Fibroblast of the aortic adventitia (primary cell): ENCODE results near the gene TBC1D4. TPM values are rescaled to one million over a fixed set of nuclear protein-coding genes. Genes with fewer than 3 reads are reported as not detected.

ENCODE experiments used
- DNase-seq: peaks from one replicate; pipeline ENCODE4 v3.0.0-alpha.2; 2010; ENCODE audit warnings: low read depth
- H3K4me3 ChIP-seq: 2 replicates; pipeline ENCODE4 v1.5.1; 2011; ENCODE audit warnings: low read depth, mild to moderate bottlenecking, control low read depth, low read length, moderate library complexity
- CTCF ChIP-seq: IDR thresholded peaks from 2 replicates; pipeline ENCODE4 v1.5.1; 2011; ENCODE audit warnings: mild to moderate bottlenecking, low read length, control low read depth, inconsistent platforms; ENCODE audit not compliant: insufficient read depth
- total RNA-seq: library from RNA; depleted of rRNA; stranded (reverse); fragments of >200 nt; gene quantifications from 2 replicates; pipeline ENCODE4 v1.2.3, GENCODE V29; 2012; ENCODE audit warnings: low replicate concordance

TBC1D4 gene
- total RNA-seq, 1 donor: 9.5 TPM

- no peak for TF ChIP-seq CTCF
- no peak for DNase-seq
- H3K4me3 ChIP-seq: no peak overlapping the region
Observed at GRCh38 chr13:75333103-75333502, 148.9 kb downstream of the TBC1D4 start.

- TF ChIP-seq CTCF: no peak
- DNase-seq: no peak
- no peak overlapping the region for H3K4me3 ChIP-seq
Observed at GRCh38 chr13:75331792-75332349, 150.1 kb downstream of the TBC1D4 start.

GRCh38 chr13:75330770-75331169, 151.2 kb downstream of the TBC1D4 start:
- DNase-seq: no peak
- TF ChIP-seq CTCF: no peak

DNA sequence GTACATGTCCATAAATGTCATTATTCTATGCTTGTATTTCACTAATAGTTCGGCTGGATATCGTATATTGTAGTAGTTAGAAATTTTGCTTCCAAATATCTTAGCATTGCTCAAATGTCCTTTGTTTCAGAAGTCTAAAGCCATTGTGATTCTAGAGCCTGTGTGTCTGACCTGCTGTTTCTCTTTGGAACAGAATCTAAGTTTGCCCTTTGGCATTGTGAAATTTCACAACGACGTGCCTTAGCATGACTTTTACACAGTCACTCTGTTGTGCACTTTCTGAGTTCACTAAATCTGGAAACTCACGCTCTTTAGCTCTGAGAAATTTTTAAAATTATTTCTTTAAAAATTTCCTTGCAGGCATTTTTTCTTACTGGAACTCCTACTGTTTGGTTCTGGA, 152.2 kb downstream of the TBC1D4 start:
- TF ChIP-seq CTCF: no peak
- DNase-seq: no peak
- H3K4me3 ChIP-seq: no peak overlapping the region

More at GRCh38 chr13:75330770-75331169, 151.2 kb downstream of the TBC1D4 start:
- H3K4me3 ChIP-seq: no peak overlapping the region

- TF ChIP-seq CTCF: no peak
- no peak for DNase-seq
Observed at GRCh38 chr13:75329097-75329496, 152.9 kb downstream of the TBC1D4 start.

GRCh38 chr13:75327135-75327510, 154.8 kb downstream of the TBC1D4 start:
- no peak for TF ChIP-seq CTCF
- no peak overlapping the region for H3K4me3 ChIP-seq
- DNase-seq: no peak

More at GRCh38 chr13:75329097-75329496, 152.9 kb downstream of the TBC1D4 start:
- no peak overlapping the region for H3K4me3 ChIP-seq
